Measurements from ENCODE around the gene UMAD1. TPM values are rescaled to one million over a fixed set of nuclear protein-coding genes. Genes with fewer than 3 reads are reported as not detected.

UMAD1 gene
- total RNA-seq, 6 experiments from 2014 or later, result 7.6 to 15.3 (median 9.5) TPM

- H3K27me3 ChIP-seq, result no peaks in the 10 kb centered on the region
- WGBS (ENCODE audit: insufficient coverage, low coverage, low lambda C conversion rate, missing lambda C conversion rate), result 41% methylated on average over 1 of the region's 1 CpG
- H3K27ac ChIP-seq, result no peak overlapping the region
- intact Hi-C loops (cut with DNase I), result no loop called here
- TF ChIP-seq POLR2A (IDR thresholded peaks at IDR 0.05), result no peak
- no peak for TF ChIP-seq CTCF (IDR thresholded peaks at IDR 0.05)
- no peaks in the 10 kb centered on the region for H3K36me3 ChIP-seq
- no peaks in the 10 kb centered on the region for H3K4me1 ChIP-seq
- H3K4me3 ChIP-seq, result no peak overlapping the region
- H3K9me3 ChIP-seq, result no peaks in the 10 kb centered on the region
- no peak for ATAC-seq
- no peak for DNase-seq
Observed at GRCh38 chr7:7687800-7688199, 47.2 kb downstream of the UMAD1 start.

- DNase-seq, result no peak
- Histone ChIP-seq H3K4me3 (no peak overlapping the region), H3K9me3 (no peaks in the 10 kb centered on the region), H3K27me3 (no peaks in the 10 kb centered on the region), H3K36me3 (no peaks in the 10 kb centered on the region), H3K4me1 (no peaks in the 10 kb centered on the region), H3K27ac (no peak overlapping the region)
- TF ChIP-seq POLR2A (IDR thresholded peaks at IDR 0.05) (no peak), CTCF (IDR thresholded peaks at IDR 0.05) (no peak)
- 65% methylated on average over 6 of the region's 6 CpGs for WGBS (ENCODE audit: insufficient coverage, low coverage, low lambda C conversion rate, missing lambda C conversion rate)
- ATAC-seq, result no peak
- intact Hi-C loops (cut with DNase I), result no loop called here
Observed at GRCh38 chr7:7688310-7688709, 47.8 kb downstream of the UMAD1 start.

GRCh38 chr7:7688956-7689355 is 48.4 kb downstream of the UMAD1 start:
- Histone ChIP-seq H3K27ac (no peak overlapping the region), H3K4me1 (no peaks in the 10 kb centered on the region), H3K36me3 (no peaks in the 10 kb centered on the region), H3K4me3 (no peak overlapping the region), H3K9me3 (no peaks in the 10 kb centered on the region), H3K27me3 (no peaks in the 10 kb centered on the region)
- ATAC-seq (no peak), DNase-seq (no peak)
- intact Hi-C loops (cut with DNase I), result no loop called here
- no peak for TF ChIP-seq CTCF (IDR thresholded peaks at IDR 0.05)
- TF ChIP-seq POLR2A (IDR thresholded peaks at IDR 0.05), result no peak
- whole genome bisulfite sequencing (ENCODE audit: insufficient coverage, low coverage, low lambda C conversion rate, missing lambda C conversion rate), result 86% methylated on average over 4 of the region's 4 CpGs

- H3K4me1 ChIP-seq, result peaks cover 0 to 13% (median 0%) of the 10 kb centered on the region in 4 donors
- TF ChIP-seq POLR2A (IDR thresholded peaks at IDR 0.05) (no peak), CTCF (IDR thresholded peaks at IDR 0.05) (no peak)
- intact Hi-C loops (cut with DNase I), result no loop called here
- no peaks in the 10 kb centered on the region for H3K9me3 ChIP-seq
- no peak overlapping the region for H3K4me3 ChIP-seq
- no peak for ATAC-seq
- no peak for DNase-seq
- H3K36me3 ChIP-seq, result no peaks in the 10 kb centered on the region
- no peak overlapping the region for H3K27ac ChIP-seq
- H3K27me3 ChIP-seq, result no peaks in the 10 kb centered on the region
Observed at GRCh38 chr7:7693881-7694280, 53.3 kb downstream of the UMAD1 start.

- ATAC-seq (no peak), DNase-seq (no peak)
- WGBS (ENCODE audit: insufficient coverage, low coverage, low lambda C conversion rate, missing lambda C conversion rate), result 79% methylated on average over 3 of the region's 3 CpGs
- Histone ChIP-seq H3K4me3 (no peak overlapping the region), H3K36me3 (no peaks in the 10 kb centered on the region), H3K27ac (no peak overlapping the region), H3K4me1 (peaks cover 0 to 13% (median 0%) of the 10 kb centered on the region in 4 donors), H3K27me3 (no peaks in the 10 kb centered on the region), H3K9me3 (no peaks in the 10 kb centered on the region)
- no peak for TF ChIP-seq POLR2A (IDR thresholded peaks at IDR 0.05)
- TF ChIP-seq CTCF (IDR thresholded peaks at IDR 0.05), result no peak
- intact Hi-C loops (cut with DNase I), result no loop called here
Observed at GRCh38 chr7:7694542-7694941, 54.0 kb downstream of the UMAD1 start.
